Esophagus squamous epithelium (tissue), 4 donors: ENCODE results near the gene PEF1.

ENCODE experiments used
- POLR2A ChIP-seq, 4 donors: fragments of 450-650 bp; IDR thresholded peaks; one replicate each; pipeline ENCODE4 v1.6.1; 2017; ENCODE audit warnings: antibody characterized with exemption in 4 of 4, mild to moderate bottlenecking in 4 of 4, moderate library complexity in 3 of 4
- TF ChIP-seq, protein P1 (sequence below), 6 experiments: fragments of 450-650 bp in 4 of 6; fragments of 200-600 bp in 2 of 6; sonication (generic) in 2 of 6; IDR thresholded peaks; one replicate each; pipeline ENCODE4 v1.5.1; 2016 to 2019; ENCODE audit warnings: antibody characterized with exemption in 6 of 6, mild to moderate bottlenecking in 4 of 6, moderate library complexity in 4 of 6

DNA sequence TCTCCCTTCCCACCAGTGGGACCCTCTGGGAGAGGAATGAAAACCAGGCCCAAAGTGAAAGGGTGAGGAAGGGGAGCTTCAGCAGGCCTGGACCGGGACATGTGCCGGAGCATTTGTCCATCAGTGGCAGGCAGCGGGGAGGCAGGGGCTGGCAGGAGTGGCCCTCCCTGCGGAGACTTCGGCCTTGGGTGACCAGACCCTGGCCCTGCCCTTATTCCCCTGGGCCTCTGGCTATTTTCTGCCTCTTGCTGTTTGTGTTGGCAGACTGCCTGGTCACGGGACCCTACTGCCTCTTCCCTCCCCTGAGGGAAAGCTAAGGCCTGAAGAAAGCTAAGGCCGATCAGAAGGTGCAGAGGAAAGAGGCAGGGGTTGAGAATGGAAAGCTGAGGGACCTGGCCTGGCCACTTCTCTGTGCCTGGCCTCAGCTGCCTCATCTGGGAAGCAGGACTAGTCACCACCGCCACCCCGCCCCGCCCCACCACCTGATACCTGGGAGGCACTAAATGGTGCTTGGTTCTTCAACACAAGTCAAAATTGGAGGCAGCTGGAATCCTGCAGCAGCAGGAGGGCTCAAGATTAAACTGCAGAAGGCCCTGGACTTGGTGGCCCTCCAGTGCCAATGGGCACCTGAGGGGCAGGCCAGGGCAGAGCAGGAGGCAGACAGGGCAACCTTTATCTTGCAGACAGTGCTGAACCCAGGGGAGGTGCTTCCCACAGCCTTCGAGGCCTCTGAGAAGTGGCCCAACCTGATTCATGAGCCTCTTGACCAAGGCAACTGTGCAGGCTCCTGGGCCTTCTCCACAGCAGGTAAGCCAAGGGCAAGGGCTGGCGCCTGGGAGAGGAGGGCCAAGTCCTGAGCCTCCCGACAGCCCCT lies 60.4 kb downstream of the PEF1 start:
- TF ChIP-seq, protein P1, sequence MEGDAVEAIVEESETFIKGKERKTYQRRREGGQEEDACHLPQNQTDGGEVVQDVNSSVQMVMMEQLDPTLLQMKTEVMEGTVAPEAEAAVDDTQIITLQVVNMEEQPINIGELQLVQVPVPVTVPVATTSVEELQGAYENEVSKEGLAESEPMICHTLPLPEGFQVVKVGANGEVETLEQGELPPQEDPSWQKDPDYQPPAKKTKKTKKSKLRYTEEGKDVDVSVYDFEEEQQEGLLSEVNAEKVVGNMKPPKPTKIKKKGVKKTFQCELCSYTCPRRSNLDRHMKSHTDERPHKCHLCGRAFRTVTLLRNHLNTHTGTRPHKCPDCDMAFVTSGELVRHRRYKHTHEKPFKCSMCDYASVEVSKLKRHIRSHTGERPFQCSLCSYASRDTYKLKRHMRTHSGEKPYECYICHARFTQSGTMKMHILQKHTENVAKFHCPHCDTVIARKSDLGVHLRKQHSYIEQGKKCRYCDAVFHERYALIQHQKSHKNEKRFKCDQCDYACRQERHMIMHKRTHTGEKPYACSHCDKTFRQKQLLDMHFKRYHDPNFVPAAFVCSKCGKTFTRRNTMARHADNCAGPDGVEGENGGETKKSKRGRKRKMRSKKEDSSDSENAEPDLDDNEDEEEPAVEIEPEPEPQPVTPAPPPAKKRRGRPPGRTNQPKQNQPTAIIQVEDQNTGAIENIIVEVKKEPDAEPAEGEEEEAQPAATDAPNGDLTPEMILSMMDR (IDR thresholded peaks at IDR 0.05) = no peak
- TF ChIP-seq POLR2A (IDR thresholded peaks at IDR 0.05) = no peak
